Activated effector memory CD4-positive, alpha-beta T cell treated with Interleukin-2 at 50 U/mL for 16 hours (primary cell): ENCODE measurements around the gene RAB30.
A peak's percentile ranks its signal among the peaks of the same experiment; 100 is the strongest.

Experiments used
- DNase-seq: peaks from one replicate; pipeline ENCODE4 v3.0.0-alpha.2; 2020

The RAB30 gene, protein sequence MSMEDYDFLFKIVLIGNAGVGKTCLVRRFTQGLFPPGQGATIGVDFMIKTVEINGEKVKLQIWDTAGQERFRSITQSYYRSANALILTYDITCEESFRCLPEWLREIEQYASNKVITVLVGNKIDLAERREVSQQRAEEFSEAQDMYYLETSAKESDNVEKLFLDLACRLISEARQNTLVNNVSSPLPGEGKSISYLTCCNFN

DNA sequence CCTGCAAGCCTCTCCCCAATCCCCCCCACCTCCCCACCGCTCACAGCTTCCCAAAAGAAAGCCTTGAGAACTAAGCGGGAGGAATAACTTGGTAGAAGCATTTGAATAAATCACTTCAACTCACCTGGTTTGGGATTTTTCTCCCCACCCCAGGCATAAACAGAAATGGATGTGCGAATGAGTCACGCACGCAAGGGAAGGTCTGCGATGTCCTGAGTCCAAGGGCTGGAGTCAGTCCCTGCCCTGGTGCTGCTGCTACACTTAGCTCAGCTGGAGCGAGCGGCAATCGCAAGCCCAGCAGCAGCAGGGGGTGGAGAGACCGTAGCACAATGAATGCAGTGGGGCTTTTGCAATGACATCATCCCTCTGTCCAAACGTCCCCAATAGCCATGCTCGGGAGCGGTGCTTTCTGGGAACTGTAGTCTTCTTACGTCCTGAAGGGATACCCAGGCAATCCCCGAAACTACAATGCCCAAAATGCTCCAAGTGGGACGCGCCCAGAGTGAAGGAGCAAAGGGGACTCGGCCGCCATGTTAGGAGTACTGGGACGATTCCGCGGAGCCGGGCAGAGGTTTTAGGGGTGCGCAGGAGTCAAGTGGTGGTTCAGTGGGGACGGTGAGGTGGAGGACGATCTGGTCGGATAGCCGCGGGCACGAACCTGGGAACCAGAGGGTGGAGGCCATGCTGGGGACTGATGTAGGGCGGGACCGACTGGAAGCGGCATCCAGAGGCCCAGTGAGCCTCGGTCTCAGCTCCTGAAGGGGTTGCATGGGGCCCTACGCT, at the start of gene RAB30:
Gene RAB30, minus strand, starts transcription at position 331 of the 783 bp plus-strand sequence. CDS start 74,581 bp downstream, outside the sequence.
- DNase-seq: peak; percentile 87

DNA sequence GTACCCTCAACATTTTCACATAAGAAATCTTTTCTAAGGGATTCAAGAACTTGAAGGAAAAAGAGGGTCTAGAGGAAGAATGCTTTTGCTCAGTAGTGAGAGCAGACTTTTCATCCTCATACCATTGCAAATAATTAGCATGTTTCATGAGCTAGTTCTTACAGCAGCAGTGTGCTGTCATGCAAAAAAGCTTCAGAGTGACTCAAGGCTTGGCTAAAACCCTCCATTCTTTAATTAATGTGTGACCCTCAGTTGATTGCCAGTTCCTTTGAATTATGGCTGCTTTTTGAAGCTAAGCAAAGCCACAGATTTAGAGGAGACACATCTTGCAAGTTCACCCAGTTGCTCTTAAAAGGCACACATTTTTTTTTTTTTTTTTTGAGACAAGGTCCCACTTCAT, 48.6 kb upstream of the RAB30 start:
- DNase-seq: no peak

DNA sequence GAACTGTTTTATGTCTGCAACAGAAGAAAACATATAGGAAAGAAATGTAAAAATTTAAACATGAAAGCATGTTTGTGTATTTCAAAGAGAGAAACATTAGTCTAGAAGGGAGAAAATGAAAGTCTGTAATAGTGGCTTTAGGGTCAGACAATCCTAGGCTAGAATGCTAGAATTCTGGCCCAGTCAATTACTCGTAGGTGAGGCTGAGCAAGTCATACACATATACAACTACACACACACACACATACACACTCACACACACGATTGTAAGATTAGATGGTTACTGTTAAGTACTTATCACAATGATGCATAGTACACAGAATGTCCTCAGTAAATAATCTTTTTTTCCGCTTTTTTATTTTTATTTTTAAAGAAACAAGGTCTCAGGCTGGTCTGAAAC, 47.5 kb upstream of the RAB30 start:
- no peak for DNase-seq

DNA sequence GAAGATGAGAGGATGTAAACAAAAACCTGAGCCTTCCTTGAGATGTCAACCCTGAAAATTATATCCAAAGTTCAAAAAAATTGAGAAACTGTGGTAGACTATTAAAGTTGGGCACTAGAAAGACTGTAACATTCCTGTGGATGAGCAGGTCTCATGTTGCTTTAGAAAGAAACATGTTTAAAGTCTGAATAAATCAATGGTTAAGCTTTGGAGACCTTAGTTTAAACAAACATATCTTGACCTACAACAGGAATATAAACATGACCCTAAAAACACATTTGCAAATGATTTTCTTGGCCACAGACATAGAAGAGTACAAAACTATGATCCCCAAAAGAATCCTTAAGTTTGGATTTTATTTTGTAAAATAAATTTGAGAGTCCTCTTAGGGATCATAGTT, 47.1 kb upstream of the RAB30 start:
- no peak for DNase-seq

DNA sequence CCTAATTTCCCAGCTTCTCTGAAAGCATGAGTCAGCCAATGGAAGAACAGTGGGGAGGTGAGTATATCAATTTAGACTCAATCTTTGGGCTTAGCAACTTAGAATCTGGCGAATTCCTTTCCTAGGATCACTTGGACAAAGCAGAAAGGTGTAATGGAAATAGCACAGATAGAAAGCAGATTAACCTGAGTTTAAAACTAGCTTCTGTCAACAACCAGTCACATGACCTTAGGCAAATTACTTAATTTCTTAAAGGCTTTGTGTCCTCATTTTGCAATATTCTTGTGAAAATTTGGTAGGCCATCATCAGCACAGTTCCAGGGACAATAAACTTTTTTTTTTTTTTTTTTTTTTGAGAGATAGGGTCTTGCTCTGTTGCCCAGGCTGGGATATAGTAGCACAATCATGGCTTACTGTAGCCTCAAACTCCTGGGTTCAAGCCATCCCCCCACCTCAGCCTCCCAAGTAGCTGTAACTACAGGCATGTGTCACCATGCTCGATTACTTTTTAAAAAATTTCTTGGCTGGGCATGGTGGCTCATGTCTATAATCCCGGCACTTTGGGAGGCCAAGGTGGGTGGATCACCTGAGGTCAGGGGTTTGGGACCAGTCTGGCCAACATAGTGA, 44.4 kb upstream of the RAB30 start:
- no peak for DNase-seq

DNA sequence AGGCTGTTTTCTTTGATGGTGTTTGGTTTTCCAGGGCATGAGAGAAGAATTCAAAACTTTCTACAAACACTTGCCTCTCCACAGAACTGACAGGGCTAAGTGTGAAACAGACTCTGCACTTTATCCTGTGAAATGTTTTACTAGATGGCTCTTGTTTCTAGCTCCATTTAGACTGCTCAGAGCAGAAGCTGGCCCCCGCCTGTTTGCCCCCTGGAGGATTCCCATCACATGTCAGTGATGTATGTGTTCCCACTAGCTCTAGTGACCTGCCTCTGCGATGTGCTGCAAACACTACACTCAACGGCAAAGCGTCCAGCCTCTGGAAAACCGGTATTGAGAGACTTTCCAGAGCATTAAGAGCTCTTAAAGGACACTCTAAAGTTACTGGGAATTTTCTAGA, 43.9 kb upstream of the RAB30 start:
- no peak for DNase-seq

DNA sequence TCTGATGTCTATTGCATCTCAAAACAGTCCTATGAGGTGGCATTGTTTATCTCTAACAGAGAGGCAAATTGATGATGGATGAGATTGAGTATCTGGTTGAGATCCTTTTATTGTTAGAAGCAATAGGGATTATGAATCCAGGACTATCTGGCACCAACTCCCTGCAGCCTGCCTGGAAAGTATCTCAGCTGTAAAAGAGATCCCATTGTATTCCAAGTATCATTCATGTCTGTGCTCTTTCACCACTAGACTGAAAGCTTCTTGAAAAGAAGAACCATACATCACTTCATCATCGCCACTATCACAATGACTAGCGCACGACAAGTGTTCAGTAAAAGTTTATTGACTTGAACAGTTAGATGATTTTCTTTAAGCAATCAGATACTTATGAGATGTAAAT, 43.3 kb upstream of the RAB30 start:
- no peak for DNase-seq

DNA sequence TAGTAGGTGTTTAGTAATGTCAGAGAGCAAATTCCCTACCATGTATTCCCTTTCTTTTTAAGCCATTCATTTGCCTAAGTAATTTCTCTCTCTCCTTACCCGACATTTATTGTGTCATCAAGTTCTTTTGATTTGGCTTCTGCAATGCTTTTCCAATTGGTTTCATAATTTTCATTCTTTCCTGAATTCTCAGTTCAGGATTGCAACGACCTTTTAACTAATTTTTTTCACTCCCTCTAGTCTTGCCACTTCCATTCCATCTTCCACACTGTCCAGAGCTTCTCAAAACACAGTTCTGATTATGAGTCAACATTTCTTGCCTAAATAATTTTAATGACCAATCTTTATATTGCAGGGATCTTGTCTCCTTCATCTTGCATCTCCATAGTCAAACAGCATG, 41.2 kb upstream of the RAB30 start:
- no peak for DNase-seq

DNA sequence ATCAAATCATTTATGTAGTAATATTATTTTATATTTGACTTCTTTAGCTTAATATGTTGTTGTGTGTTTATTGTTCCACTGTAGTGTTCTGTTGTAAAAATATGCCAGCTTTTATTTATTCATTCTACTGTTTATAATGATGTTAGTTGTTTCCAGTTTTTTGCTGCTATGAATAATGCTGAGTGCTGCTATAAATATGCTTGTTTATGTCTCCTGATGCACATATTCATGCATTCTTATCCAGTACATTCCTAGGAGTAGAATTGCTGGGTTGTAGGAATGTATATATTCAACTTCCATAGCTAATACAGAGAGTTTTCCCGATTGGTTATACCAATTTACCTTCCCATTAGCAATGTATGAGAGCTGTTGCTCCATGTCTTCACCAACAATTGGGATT, 33.5 kb upstream of the RAB30 start:
- DNase-seq: no peak

DNA sequence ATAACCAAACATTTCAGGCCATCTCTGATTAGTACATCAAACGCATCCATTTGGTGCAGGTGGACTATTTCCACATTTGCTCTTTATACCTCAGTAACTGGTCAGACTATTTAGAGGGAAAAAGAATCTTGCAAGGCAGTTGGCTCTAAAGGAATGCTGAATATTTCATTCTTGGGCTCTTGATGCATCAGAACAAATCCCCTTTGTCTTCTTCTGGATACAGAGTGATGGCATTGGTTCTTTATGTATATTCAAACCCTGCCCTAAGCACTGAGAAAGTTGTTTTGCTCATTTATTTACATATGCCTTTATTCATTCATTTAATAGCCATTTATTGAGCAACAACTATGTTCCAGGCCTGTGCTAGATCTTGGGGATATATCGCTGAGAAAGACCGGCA, 31.1 kb upstream of the RAB30 start:
- no peak for DNase-seq

DNA sequence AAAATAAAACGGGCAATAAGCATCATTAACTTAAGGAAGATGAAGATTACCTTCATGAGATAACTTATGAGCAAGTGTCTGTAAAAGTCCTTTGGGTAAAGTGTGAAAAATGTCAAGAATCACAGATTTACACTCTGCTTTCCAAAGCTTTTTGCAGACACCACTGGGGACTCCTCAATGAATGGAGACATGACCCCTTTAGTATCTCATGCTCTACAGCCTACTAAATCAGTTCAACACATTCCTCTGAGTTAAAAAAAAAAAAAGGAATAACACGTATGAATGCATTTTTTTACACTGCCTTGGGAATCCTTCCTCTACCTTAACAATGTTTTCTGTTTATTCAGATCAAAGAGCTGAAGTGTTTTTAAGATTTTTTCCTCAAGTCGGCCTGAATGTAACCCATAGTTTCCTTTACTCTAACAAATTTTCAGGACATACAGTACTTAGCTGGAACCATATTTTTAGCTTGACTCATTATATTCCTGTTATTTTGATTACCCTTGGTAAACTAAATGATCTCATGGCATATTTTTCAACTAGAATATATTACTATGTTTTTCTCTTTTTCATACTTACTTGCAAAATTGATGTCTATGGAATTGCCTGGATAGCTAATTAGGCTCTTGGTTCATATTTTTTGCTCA, 25.9 kb upstream of the RAB30 start:
- DNase-seq: no peak

DNA sequence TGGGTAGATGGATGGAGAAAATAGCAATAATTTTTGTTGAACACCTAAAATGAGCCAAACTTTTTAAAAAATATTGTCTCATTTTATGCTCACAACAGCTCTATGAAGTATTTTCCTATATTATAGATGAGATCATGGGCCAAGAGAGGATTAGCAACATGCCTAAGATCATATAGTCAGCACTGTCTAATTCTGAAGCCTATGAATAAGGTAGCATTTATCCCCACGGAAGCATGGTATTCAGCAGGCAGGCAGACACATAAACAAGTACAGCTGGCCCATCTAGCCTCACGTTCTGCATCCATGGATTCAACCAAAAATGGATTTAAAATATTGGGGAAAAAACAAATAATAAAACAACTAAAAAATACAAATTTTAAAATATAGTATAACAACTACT, 21.9 kb upstream of the RAB30 start:
- DNase-seq: no peak

DNA sequence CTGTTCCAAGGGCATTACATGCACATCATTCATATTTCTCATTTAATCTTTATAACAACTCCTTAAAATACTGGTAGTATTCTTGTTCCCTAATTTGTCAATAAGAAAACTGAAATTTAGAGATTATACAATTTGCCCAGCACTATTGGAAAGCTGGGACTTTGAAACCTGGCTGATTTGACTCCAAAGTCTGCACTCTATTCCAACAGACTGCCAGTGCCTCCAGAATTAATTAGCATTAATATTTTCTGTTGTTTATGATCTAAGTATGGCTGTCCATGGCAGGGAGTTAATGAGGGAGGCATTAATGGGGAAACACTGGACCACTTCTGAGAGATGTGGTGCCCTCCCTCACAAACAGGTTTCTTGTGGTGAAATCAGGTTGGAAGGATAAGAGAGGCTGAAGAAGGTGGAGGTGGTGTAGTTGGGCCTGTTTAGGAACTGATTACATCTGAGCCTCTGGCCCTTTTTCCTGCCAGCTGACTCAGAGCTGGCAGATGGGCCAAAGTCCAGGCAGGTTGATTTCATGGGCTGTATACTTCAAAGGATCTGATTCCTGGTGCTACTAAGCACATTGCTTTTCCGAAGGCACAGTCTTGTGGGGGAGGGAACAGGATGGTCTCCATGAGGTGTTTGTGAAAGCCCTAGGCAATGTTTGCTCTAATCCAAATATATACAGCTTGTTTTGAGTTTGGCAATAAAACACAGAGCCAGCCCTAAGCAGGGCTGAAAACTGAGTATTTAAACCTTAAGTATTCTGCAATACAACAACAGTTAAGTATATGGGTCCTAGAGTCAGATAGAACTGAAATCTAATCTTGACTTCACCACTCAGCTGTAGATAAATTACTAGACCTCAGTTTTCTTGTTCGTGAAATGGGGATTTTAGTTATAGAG, 21.0 kb upstream of the RAB30 start:
- DNase-seq: no peak

DNA sequence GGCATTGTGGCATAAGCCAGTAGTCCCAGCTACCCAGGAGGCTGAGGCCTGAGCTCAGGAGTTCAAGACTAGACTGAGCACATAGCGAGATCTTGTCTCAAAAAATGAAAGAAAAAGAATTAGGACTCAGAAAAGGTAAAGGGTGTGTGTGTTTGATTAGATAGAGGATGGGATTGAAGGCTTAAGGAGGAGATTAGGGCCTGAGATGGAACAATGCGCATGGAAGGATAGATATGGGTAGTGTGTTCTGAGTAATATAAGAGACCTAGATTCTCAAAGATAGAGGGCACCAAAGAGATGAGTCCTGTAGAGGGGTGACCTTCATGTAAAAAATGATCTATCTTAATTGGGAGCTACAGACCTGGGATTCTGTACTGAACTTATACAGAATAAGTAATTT, 17.3 kb upstream of the RAB30 start:
- no peak for DNase-seq

DNA sequence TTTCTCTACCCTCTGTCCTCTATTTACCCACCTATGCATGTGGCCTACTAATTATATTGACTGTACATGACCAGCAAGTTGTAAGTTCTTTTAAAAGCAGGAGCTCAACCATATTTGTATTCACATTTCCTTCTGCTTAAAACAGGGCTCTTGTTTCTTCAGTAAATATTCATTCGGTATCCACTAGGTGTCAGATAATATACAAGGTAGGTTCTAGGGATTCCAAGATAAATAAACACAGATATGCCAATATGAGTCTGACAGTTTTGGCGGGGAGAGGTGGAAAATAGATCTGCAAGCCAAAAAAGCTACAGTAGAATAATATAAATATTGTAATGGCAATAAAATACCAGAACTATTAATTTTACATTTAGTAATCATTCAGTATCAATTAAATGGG, 15.3 kb upstream of the RAB30 start:
- no peak for DNase-seq

DNA sequence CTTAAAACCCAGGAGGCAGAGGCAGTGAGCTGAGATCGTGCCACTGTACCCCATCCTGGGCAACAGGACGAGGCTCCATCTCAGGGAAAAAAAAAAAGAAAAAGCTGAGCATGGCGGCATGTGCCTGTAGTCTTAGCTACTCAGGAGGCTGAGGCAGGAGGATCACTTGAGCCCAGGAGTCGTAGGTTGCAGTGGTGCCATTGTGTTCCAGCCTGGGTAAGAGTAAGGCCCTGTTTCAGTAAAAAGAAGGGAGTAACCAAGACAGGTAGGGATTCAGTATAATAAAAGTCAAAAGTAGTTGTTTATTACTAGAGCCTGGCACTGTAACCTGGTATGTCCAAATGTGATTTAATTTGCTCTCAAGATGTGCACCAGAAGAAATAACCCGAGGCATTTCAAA, 8.1 kb upstream of the RAB30 start:
- no peak for DNase-seq

DNA sequence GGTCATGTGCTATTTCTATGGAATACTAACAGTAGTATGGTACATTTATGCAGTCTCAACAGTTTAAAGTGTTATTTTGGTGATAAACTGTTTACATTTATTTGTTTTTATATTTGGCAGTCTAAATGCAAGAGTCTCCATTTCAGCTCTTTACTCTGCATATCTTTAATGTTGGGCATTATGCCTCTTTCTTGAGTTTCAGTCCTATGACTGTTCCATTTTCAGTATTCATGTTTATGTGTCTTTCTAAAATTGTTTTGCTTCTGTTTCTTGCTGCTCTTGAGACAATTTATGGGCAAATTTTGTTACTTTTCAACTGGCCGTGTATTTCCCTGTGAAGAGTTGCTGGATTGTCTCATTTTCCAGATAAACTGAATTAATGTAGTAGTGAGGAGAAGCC, 6.6 kb upstream of the RAB30 start:
- DNase-seq: no peak

DNA sequence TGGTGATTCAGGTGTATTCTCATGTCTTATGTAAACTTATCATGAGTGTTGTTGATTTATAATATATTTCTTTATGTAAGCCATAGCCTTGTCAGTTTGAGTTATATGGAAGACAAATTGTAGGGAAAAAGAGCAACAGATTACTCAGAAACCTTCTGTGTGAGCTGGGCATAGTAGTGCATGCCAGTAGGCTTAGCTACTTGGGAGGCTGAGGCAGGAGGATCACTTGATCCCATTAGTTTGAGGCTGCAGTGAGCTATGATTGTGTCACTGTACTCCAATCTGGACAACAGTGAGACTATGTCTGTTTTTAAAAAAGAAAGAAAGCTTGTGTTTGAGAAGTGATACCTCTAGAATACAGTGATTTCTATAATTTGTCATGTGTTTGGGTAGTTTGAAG, 2.2 kb upstream of the RAB30 start:
- no peak for DNase-seq

DNA sequence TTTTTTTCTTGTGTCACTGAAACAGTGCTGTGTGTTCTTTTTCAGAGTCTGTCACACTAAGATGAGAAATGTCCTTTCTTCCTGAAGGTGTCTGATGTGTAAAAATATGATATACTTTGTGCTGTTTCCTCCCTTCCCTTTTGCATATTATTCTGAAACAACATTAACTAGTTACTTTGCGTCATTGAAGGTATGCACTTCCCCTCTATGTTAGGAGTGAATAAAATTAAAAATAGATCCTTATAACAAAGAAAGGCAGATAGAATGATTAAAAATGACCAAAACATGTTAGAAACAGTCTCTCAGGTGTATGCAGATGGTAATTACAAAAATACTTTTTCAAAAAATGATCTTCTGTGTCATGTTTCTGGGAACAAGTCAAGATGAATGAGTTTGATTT, 1.6 kb upstream of the RAB30 start:
- no peak for DNase-seq

DNA sequence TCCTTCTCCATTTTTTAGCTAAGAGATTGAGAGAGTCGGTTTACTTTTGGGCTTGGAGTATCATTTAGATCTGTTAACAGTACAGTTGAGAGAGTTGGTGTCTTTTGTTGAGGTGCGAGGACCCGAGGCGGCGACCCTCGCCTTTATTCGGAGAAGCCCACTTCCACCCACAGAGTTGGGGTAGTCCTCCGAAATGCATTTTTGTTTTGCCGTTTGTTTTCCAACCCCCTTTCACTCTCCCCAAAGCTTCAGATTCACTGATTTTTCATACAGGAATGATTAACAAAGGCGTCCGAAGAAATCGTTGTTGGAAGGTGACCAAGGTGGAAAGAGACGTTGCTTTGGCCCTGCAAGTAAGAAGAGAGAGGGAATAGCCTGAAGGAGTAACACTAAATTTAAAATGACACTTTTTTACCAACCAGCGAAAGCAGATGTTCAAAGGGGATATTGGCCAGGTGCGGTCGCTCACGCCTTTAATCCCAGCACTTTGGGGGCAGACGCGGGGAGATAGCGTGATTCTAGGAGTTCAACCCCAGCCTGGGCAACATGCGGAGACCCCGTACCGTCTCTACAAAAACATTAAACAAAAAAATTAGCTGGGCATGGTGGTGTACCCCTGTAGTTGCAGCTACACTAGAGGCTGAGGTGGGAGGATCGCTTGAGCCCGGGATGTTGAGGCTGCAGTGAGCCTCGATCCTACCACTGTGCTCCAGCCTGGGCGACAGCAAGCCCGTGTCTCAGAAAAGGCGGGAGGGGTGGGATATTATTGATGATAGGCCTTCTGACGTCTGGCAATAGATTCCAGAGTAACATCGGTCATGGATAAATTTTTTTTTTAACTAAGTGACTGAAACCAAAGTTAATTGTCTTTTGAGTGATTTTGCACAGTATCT, 899 bp upstream of the RAB30 start:
- no peak for DNase-seq

DNA sequence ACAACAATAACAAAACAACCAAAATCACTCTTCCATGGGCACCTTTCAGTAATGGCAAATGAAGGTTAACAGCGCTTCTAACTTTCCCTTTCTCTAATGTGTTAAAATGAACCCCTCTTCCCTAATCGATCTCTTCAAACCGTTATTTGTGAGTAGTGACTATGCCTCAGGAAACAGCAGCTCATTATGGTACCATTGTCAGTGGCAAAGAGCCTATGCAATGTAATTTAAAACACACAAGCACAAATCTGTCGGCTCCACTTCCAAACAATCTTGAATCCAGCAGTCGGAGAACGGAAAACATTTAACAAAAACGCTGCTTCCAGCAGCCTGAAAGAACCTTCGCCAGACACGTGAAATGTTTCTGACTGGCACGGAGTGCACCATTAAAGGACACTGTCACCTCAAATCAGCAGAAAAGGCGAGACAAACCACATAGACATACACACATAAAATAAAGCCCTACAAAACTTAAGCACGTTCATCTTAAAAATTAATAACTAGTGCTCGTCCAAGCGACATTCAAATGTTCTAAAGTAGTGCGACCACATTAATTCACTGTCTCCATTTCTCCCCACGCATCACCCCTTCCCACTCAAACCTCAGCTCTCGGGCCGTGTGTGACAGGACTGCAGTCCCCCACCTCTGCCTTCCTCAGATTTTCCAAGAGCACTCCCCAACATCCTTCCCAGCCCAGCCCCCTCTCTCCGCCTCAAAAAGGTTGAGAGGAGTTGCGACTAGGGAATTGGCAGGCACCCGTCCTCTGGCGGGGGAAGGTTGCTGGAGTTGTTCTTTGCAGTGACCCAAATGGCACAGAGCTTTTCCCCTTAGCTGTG, 748 bp downstream of the RAB30 start:
- DNase-seq: no peak
